ENCODE results near the gene TAC3. TPM values are rescaled to one million over a fixed set of nuclear protein-coding genes. Genes with fewer than 3 reads are reported as not detected.

TAC3 gene
- total RNA-seq, 3 donors from 2014 or later (not counting 1 experiment from before 2014, with no cell fraction given): not detected

- H3K27me3 Mint-ChIP-seq (ENCODE audit: low read depth in 2 of 2): peaks cover 16 to 24% of the 10 kb centered on the region in 2 donors
- no peaks in the 10 kb centered on the region for H3K36me3 ChIP-seq (ENCODE audit: control insufficient read depth, insufficient read depth, low read length)
- no peaks in the 10 kb centered on the region for H3K9me3 ChIP-seq (ENCODE audit: control insufficient read depth, insufficient read depth, low read length)
- intact Hi-C loops (cut with micrococcal nuclease): no loop called here
- ATAC-seq (no peak), DNase-seq (no peak)
- 50% methylated on average over 2 of the region's 2 CpGs for WGBS (ENCODE audit: insufficient coverage)
- TF ChIP-seq CTCF (IDR thresholded peaks at IDR 0.05): no peak
- no peaks in the 10 kb centered on the region for H3K9me3 Mint-ChIP-seq
- H3K4me3 ChIP-seq (ENCODE audit: low read length): no peak overlapping the region
- H3K4me1 Mint-ChIP-seq: no peaks in the 10 kb centered on the region
- no peak overlapping the region for H3K4me3 Mint-ChIP-seq
- peaks cover 2% of the 10 kb centered on the region for H3K27me3 ChIP-seq (ENCODE audit: control insufficient read depth, insufficient read depth, low read length)
- no peak overlapping the region for H3K27ac Mint-ChIP-seq
- no peaks in the 10 kb centered on the region for H3K36me3 Mint-ChIP-seq
- no peak overlapping the region for H3K27ac ChIP-seq (ENCODE audit: low read length)
- H3K4me1 ChIP-seq (ENCODE audit: control insufficient read depth, insufficient read depth, low read length): no peaks in the 10 kb centered on the region
Observed at GRCh38 chr12:57040750-57041149, 24.4 kb upstream of the TAC3 start.

- Histone ChIP-seq H3K9me3 (ENCODE audit: control insufficient read depth, insufficient read depth, low read length) (no peaks in the 10 kb centered on the region), H3K36me3 (ENCODE audit: control insufficient read depth, insufficient read depth, low read length) (no peaks in the 10 kb centered on the region), H3K4me3 (ENCODE audit: low read length) (no peak overlapping the region), H3K27ac (ENCODE audit: low read length) (no peak overlapping the region), H3K27me3 (ENCODE audit: control insufficient read depth, insufficient read depth, low read length) (no peaks in the 10 kb centered on the region), H3K4me1 (ENCODE audit: control insufficient read depth, insufficient read depth, low read length) (no peaks in the 10 kb centered on the region)
- Mint-ChIP-seq H3K27me3 (ENCODE audit: low read depth in 2 of 2) (peaks cover 12 to 19% of the 10 kb centered on the region in 2 donors), H3K4me3 (no peak overlapping the region), H3K4me1 (no peaks in the 10 kb centered on the region), H3K36me3 (no peaks in the 10 kb centered on the region), H3K9me3 (no peaks in the 10 kb centered on the region), H3K27ac (no peak overlapping the region)
- no peak for ATAC-seq
- intact Hi-C loops (cut with micrococcal nuclease): no loop called here
- no peak for DNase-seq
- 97% methylated on average over 3 of the region's 4 CpGs for WGBS (ENCODE audit: insufficient coverage)
- no peak for TF ChIP-seq CTCF (IDR thresholded peaks at IDR 0.05)
Observed at GRCh38 chr12:57040211-57040610, 23.9 kb upstream of the TAC3 start.

- no peak overlapping the region for H3K4me3 Mint-ChIP-seq
- Histone ChIP-seq H3K4me3 (ENCODE audit: low read length) (no peak overlapping the region), H3K27ac (ENCODE audit: low read length) (no peak overlapping the region), H3K9me3 (ENCODE audit: control insufficient read depth, insufficient read depth, low read length) (no peaks in the 10 kb centered on the region), H3K4me1 (ENCODE audit: control insufficient read depth, insufficient read depth, low read length) (no peaks in the 10 kb centered on the region), H3K27me3 (ENCODE audit: control insufficient read depth, insufficient read depth, low read length) (no peaks in the 10 kb centered on the region), H3K36me3 (ENCODE audit: control insufficient read depth, insufficient read depth, low read length) (no peaks in the 10 kb centered on the region)
- ATAC-seq (no peak), DNase-seq (no peak)
- no peaks in the 10 kb centered on the region for H3K9me3 Mint-ChIP-seq
- H3K27ac Mint-ChIP-seq: no peak overlapping the region
- H3K36me3 Mint-ChIP-seq: no peaks in the 10 kb centered on the region
- peaks cover 6 to 13% of the 10 kb centered on the region in 2 donors for H3K27me3 Mint-ChIP-seq (ENCODE audit: low read depth in 2 of 2)
- intact Hi-C loops (cut with micrococcal nuclease): no loop called here
- TF ChIP-seq CTCF (IDR thresholded peaks at IDR 0.05): no peak
- no peaks in the 10 kb centered on the region for H3K4me1 Mint-ChIP-seq
- 80% methylated on average over 7 of the region's 9 CpGs for WGBS (ENCODE audit: insufficient coverage)
Observed at GRCh38 chr12:57039016-57039798, 22.9 kb upstream of the TAC3 start.

GRCh38 chr12:57037264-57037663, 20.9 kb upstream of the TAC3 start:
- no peak for TF ChIP-seq CTCF (IDR thresholded peaks at IDR 0.05)
- ATAC-seq (no peak), DNase-seq (no peak)
- H3K4me1 ChIP-seq (ENCODE audit: control insufficient read depth, insufficient read depth, low read length): no peaks in the 10 kb centered on the region
- no peaks in the 10 kb centered on the region for H3K36me3 ChIP-seq (ENCODE audit: control insufficient read depth, insufficient read depth, low read length)
- Mint-ChIP-seq H3K4me3 (no peak overlapping the region), H3K4me1 (no peaks in the 10 kb centered on the region), H3K9me3 (no peaks in the 10 kb centered on the region), H3K27ac (no peak overlapping the region), H3K36me3 (no peaks in the 10 kb centered on the region), H3K27me3 (ENCODE audit: low read depth in 2 of 2) (peaks cover 0 to 3% of the 10 kb centered on the region in 2 donors)
- no peak overlapping the region for H3K4me3 ChIP-seq (ENCODE audit: low read length)
- intact Hi-C loops (cut with micrococcal nuclease): no loop called here
- H3K27me3 ChIP-seq (ENCODE audit: control insufficient read depth, insufficient read depth, low read length): no peaks in the 10 kb centered on the region
- WGBS (ENCODE audit: insufficient coverage): 92% methylated on average over 3 of the region's 3 CpGs
- no peaks in the 10 kb centered on the region for H3K9me3 ChIP-seq (ENCODE audit: control insufficient read depth, insufficient read depth, low read length)
- no peak overlapping the region for H3K27ac ChIP-seq (ENCODE audit: low read length)
